NCI-H2227 treated with DMSO at 0.1 percent for 48 hours (cell line): Measurements from ENCODE around the gene USP32.

Experiments used
- DNase-seq: peaks from one replicate; lab custom pipeline; 2025; lab: John Stamatoyannopoulos, UW

Gene USP32

GRCh38 chr17:60134396-60135150 lies 257.4 kb downstream of the USP32 start:
- DNase-seq, result no peak

DNA sequence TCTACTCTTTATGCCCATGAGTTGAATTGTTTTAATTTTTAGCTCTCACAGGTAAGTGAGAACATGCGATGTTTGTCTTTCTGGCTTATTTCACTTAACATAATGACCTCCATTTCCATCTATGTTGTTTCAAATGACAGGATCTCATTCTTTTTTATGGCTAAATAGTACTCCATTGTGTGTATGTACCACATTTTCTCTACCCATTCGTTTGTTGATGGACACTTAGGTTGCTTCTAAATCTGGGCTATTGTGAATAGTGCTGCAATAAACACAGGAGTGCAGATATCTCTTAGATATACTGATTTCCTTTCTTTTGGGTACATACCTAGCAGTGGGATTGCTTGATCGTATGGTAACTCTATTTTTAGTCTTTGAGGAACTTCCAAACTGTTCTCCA lies 261.5 kb downstream of the USP32 start:
- DNase-seq, result no peak

DNA sequence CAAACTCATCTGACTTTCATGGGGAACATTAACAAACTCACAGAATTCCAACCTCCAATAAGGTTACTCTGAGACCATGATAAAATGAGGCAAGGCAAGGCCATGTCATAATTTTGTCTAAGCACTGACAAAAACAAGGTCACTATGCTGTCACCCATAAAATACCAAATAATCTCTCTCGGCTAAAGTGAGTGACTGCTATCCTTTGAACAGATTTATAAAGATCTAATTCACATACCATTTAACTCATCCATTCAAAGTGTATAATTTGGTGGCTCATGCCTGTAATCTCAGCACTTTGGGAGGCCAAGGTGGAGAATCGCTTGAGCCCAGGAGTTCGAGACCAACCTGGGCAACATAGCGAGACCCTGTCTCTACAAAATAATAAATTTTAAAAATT lies 262.8 kb downstream of the USP32 start:
- DNase-seq, result no peak
